Lower leg skin (tissue), 4 donors: ENCODE results near the gene WDFY4. TPM values are rescaled to one million over a fixed set of nuclear protein-coding genes. Genes with fewer than 3 reads are reported as not detected.

ENCODE experiments used
- DNase-seq, 2 donors: peaks; one replicate each; pipeline ENCODE4 v3.0.0-alpha.2; 2019; ENCODE audit warnings: low spot score in 2 of 2
- H3K4me3 ChIP-seq: fragments of 200-600 bp; sonication (generic); 2 replicates; pipeline ENCODE4 v1.5.1; 2017; ENCODE audit warnings: mild to moderate bottlenecking, low read depth; ENCODE audit not compliant: poor library complexity, severe bottlenecking
- POLR2A ChIP-seq, 2 donors: fragments of 450-650 bp; IDR thresholded peaks; one replicate each; pipeline ENCODE4 v1.6.1; 2016 to 2017; ENCODE audit warnings: antibody characterized with exemption in 2 of 2, mild to moderate bottlenecking in 1 of 2, moderate library complexity in 1 of 2
- WGBS, 2 donors: methylation state at CpG; one replicate each; pipeline ENCODE4 v1.1.5; 2018; 5-methylcytosine and 5-hydroxymethylcytosine counted together
- intact Hi-C: fragments of 100-400 bp; cut with DNase I; formaldehyde crosslinking; loops from one replicate; pipeline ENCODE4 v1.15.0; 2023; ENCODE audit warnings: low total_unique reads
- total RNA-seq, 4 donors: library from RNA; depleted of rRNA; stranded (reverse); fragments of >200 nt; gene quantifications; one replicate each; pipeline ENCODE4 v1.1.0, GENCODE V29; 2016
- TF ChIP-seq, protein P1 (sequence below), 3 donors: fragments of 450-650 bp; IDR thresholded peaks; one replicate each; pipeline ENCODE4 v1.5.1; 2016; ENCODE audit warnings: antibody characterized with exemption in 3 of 3, mild to moderate bottlenecking in 3 of 3, moderate library complexity in 2 of 3

The WDFY4 gene
- total RNA-seq, 4 donors from 2014 or later, result 0.91 to 4.2 (median 1.1) TPM

DNA sequence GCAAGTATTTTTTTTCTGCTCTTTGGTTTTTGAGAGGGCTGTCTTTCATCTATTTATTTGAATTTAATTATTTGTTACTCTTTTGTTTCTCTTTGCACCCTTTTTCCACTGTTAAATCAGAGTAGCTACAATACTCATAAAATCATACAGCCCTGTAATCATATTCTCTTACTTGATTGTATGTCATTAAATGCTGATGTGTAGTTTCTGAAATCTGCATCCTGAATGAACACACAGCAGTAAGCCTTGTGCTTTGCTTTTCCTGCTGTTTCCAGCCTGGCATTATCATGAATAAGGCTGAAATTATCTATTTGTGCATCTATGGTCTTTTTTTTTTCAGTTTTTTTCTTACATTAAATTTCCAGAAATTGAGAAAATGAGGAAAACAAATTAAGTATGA lies 250.9 kb downstream of the WDFY4 start:
- intact Hi-C loops, result no loop called here
- no peak for DNase-seq
- TF ChIP-seq, protein P1, sequence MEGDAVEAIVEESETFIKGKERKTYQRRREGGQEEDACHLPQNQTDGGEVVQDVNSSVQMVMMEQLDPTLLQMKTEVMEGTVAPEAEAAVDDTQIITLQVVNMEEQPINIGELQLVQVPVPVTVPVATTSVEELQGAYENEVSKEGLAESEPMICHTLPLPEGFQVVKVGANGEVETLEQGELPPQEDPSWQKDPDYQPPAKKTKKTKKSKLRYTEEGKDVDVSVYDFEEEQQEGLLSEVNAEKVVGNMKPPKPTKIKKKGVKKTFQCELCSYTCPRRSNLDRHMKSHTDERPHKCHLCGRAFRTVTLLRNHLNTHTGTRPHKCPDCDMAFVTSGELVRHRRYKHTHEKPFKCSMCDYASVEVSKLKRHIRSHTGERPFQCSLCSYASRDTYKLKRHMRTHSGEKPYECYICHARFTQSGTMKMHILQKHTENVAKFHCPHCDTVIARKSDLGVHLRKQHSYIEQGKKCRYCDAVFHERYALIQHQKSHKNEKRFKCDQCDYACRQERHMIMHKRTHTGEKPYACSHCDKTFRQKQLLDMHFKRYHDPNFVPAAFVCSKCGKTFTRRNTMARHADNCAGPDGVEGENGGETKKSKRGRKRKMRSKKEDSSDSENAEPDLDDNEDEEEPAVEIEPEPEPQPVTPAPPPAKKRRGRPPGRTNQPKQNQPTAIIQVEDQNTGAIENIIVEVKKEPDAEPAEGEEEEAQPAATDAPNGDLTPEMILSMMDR (IDR thresholded peaks at IDR 0.05), result no peak
- TF ChIP-seq POLR2A (IDR thresholded peaks at IDR 0.05), result no peak
- H3K4me3 ChIP-seq, result no peak overlapping the region

- TF ChIP-seq, protein P1 (IDR thresholded peaks at IDR 0.05), result no peak
- no peak for TF ChIP-seq POLR2A (IDR thresholded peaks at IDR 0.05)
- 96 to 97% methylated on average over 3 of the region's 3 CpGs for WGBS, 2 donors
These were observed 253.1 kb downstream of the WDFY4 start for GRCh38 chr10:48937796-48938195.

DNA sequence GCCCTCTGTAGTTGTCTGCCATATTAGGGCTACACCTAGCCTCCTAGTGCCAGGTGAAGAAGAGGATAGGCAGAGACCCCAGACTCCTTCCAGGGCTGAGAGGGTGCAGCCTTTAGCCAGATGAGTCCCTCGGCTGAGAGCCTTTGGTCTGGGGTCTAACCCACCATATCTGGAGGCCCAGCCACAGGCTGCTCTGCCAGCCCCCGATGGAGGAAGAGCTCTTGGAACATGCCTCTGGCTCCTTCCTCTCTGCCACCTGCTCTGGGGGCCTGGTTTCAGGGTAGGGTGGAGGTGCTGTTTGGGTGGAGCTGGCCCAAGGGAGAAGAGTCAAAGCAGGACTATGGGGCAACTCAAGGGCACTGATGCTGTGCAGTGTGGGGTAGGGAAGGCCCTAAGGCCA lies 253.6 kb downstream of the WDFY4 start:
- TF ChIP-seq, protein P1 (IDR thresholded peaks at IDR 0.05), result no peak
- no peak for TF ChIP-seq POLR2A (IDR thresholded peaks at IDR 0.05)
- WGBS, 2 donors, result 81 to 93% methylated on average over 2 of the region's 2 CpGs
- intact Hi-C loops, result no loop called here
- H3K4me3 ChIP-seq, result no peak overlapping the region
- no peak for DNase-seq

More at GRCh38 chr10:48937796-48938195, 253.1 kb downstream of the WDFY4 start:
- no peak overlapping the region for H3K4me3 ChIP-seq
- intact Hi-C loops, result no loop called here
- DNase-seq, result no peak

DNA sequence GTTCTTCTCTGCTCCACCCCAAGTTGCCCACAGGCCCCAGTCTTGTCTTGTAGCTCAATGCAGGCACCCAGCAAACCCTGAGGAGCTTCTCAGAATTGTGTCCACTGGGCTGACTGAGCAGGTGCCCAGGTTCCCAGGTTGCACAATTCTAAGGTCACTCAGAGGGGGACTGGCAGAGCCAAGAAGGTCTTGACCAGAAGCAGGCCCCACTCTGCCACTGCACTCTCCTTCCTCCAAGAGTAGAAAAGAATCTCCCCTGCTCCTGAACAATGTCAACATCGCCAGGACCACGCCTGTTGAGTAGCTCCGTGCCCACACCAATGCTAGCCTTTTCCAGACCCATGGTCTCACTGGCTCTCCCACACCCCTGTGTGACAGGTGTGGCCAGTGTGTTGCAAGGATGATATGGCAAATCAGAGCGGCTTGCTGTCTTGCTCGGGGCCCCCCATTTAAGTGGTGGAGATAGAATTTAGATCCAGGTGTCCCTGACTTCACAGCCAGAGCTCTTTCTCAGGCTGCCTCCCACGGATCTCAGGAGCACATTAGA lies 254.4 kb downstream of the WDFY4 start:
- intact Hi-C loops, result no loop called here
- no peak for TF ChIP-seq POLR2A (IDR thresholded peaks at IDR 0.05)
- no peak for DNase-seq
- no peak overlapping the region for H3K4me3 ChIP-seq
- 76 to 82% methylated on average over 6 of the region's 6 CpGs for WGBS, 2 donors

GRCh38 chr10:48939790-48940325 lies 255.2 kb downstream of the WDFY4 start, which contains the start of gene LRRC18:
Gene LRRC18, minus strand, starts transcription at chr10:48939840. Its CDS starts 25,685 bp downstream, at chr10:48914155.
- DNase-seq, result no peak
- WGBS, 2 donors, result 90 to 97% methylated on average over 2 of the region's 2 CpGs

GRCh38 chr10:48940372-48940771 lies 255.7 kb downstream of the WDFY4 start:
- intact Hi-C loops, result no loop called here
- no peak for TF ChIP-seq POLR2A (IDR thresholded peaks at IDR 0.05)
- TF ChIP-seq, protein P1 (IDR thresholded peaks at IDR 0.05), result no peak
- WGBS, 2 donors, result 88 to 93% methylated on average over 5 of the region's 5 CpGs
- no peak for DNase-seq
- no peak overlapping the region for H3K4me3 ChIP-seq

More at GRCh38 chr10:48939790-48940325, 255.2 kb downstream of the WDFY4 start, which contains the start of gene LRRC18:
- no peak within 1 kb of the TSS for H3K4me3 ChIP-seq
- intact Hi-C loops, result no loop called here
- TF ChIP-seq, protein P1 (IDR thresholded peaks at IDR 0.05), result no peak
- no peak for TF ChIP-seq POLR2A (IDR thresholded peaks at IDR 0.05)
